HepG2 (cell line): Measurements from ENCODE around the gene CCNL1. TPM values are rescaled to one million over a fixed set of nuclear protein-coding genes. Genes with fewer than 3 reads are reported as not detected.

Experiments used
- ATAC-seq: fragments of 200-7000 bp; cut with Tn5 transposase; 3 replicates; pipeline ENCODE4 v1.9.1; 2020; ENCODE audit warnings: mild to moderate bottlenecking, moderate library complexity
- BruUV-seq: library from RNA; stranded (reverse); fragments of 400-500 nt; replicated peaks from 2 replicates; lab custom pipeline; 2021; lab: Mats Ljungman, UMichigan
- CTCF ChIA-PET: fragments of 300-600 bp; formaldehyde crosslinking; extraction: SDS; loops from one replicate; lab custom pipeline; 2021; ENCODE audit warnings: low total read pairs, inconsistent platforms, low intra/inter-chr PET ratio; lab: Yijun Ruan, JAX
- POLR2A ChIA-PET: fragments of 350-600 bp; sonication (Branson Sonifier 250); formaldehyde crosslinking; loops from one replicate; lab custom pipeline; 2020; ENCODE audit warnings: antibody characterized with exemption, inconsistent platforms; lab: Yijun Ruan, JAX
- DNase-seq: peaks from one replicate; pipeline ENCODE4 v3.0.0-alpha.2; 2015; ENCODE audit warnings: low spot score
- FAIRE-seq: peaks from 3 replicates; lab custom pipeline; 2011; peaks lifted over from hg19 to GRCh38; lab: Jason Lieb, UNC
- H2AFZ ChIP-seq: one replicate; pipeline ENCODE4 v1.6.1; 2011; ENCODE audit warnings: low read length, inconsistent platforms
- H3K27ac ChIP-seq: fragments of 300-600 bp; 3 replicates; pipeline ENCODE4 v1.8.0; 2011; ENCODE audit warnings: mixed run types, mild to moderate bottlenecking, mixed read lengths, low read length, inconsistent platforms; ENCODE audit not compliant: insufficient read depth; ENCODE audit errors: extremely low read length
- H3K27me3 ChIP-seq, 2 experiments: fragments of 200-600 bp in 1 of 2; 2 replicates in 1 of 2; 3 replicates in 1 of 2; pipeline versions ENCODE4 v1.6.0 to v1.8.0; 2011; ENCODE audit warnings: low read length in 2 of 2, mild to moderate bottlenecking in 2 of 2, moderate library complexity in 2 of 2, inconsistent platforms in 1 of 2; ENCODE audit not compliant: insufficient read depth in 2 of 2, control insufficient read depth in 1 of 2
- H3K36me3 ChIP-seq, 2 experiments: fragments of 200-600 bp in 1 of 2; replicated peaks in 1 of 2; 2 replicates in 1 of 2; 3 replicates in 1 of 2; pipeline versions ENCODE4 v1.5.1 to v1.8.0; 2011; ENCODE audit warnings: low read length in 2 of 2, inconsistent platforms in 1 of 2; ENCODE audit not compliant: insufficient read depth in 2 of 2, control insufficient read depth in 1 of 2
- H3K4me1 ChIP-seq: 2 replicates; pipeline ENCODE4 v1.5.1; 2012; ENCODE audit warnings: low read length, inconsistent platforms; ENCODE audit not compliant: insufficient read depth
- H3K4me2 ChIP-seq: 2 replicates; pipeline ENCODE4 v1.6.0; 2011; ENCODE audit warnings: low read depth, low read length, inconsistent platforms
- H3K4me3 ChIP-seq, 3 experiments: fragments of 200-600 bp in 1 of 3; sonication (generic), shearing (Covaris generic) in 1 of 3; replicated peaks in 1 of 3; 2 replicates each; pipeline ENCODE4 v1.5.1; 2011 to 2016; ENCODE audit warnings: low read length in 3 of 3, inconsistent platforms in 2 of 3, low read depth in 2 of 3, mild to moderate bottlenecking in 2 of 3, control low read depth in 1 of 3, mixed read lengths in 1 of 3; ENCODE audit not compliant: insufficient read depth in 1 of 3
- H3K79me2 ChIP-seq: one replicate; pipeline ENCODE4 v1.6.1; 2011; ENCODE audit warnings: low read length, inconsistent platforms; ENCODE audit not compliant: insufficient read depth
- H3K9ac ChIP-seq: 2 replicates; pipeline ENCODE4 v1.6.0; 2011; ENCODE audit warnings: mild to moderate bottlenecking, low read depth, low read length, inconsistent platforms; ENCODE audit not compliant: insufficient read depth
- H3K9me3 ChIP-seq: 2 replicates; pipeline ENCODE4 v1.5.1; 2012; ENCODE audit warnings: mild to moderate bottlenecking, low read length
- H4K20me1 ChIP-seq: 2 replicates; pipeline ENCODE4 v1.6.0; 2011; ENCODE audit warnings: inconsistent platforms, mild to moderate bottlenecking, low read length, moderate library complexity; ENCODE audit not compliant: insufficient read depth
- ARNTL ChIP-seq: sonication (generic); formaldehyde crosslinking; IDR thresholded peaks from 2 replicates; pipeline ENCODE4 v1.4.0; 2020; ENCODE audit warnings: mild to moderate bottlenecking, missing genetic modification reagents
- CCAR2 ChIP-seq: fragments of 200-400 bp; formaldehyde crosslinking; optimal IDR thresholded peaks from 2 replicates; pipeline ENCODE3; 2018; ENCODE audit warnings: low read depth, mild to moderate bottlenecking, low read length, moderate library complexity
- ETV6 ChIP-seq: sonication (generic); formaldehyde crosslinking; conservative IDR thresholded peaks from 2 replicates; pipeline ENCODE4 v1.4.0; 2020; ENCODE audit warnings: missing genetic modification reagents
- HIVEP1 ChIP-seq: sonication (generic); formaldehyde crosslinking; IDR thresholded peaks from 2 replicates; pipeline ENCODE4 v1.4.0; 2020; ENCODE audit warnings: mild to moderate bottlenecking, missing genetic modification reagents
- JARID2 ChIP-seq: sonication (generic); formaldehyde crosslinking; IDR thresholded peaks from 2 replicates; pipeline ENCODE4 v1.8.1; 2023; ENCODE audit warnings: missing genetic modification reagents, inconsistent platforms; ENCODE audit not compliant: insufficient replicate concordance
- NR2F6 ChIP-seq, 2 experiments: IDR thresholded peaks; 2 replicates each; pipeline ENCODE4 v1.6.1; 2016; ENCODE audit warnings: antibody characterized with exemption in 1 of 2, mild to moderate bottlenecking in 1 of 2
- RFX3 ChIP-seq: IDR thresholded peaks from 2 replicates; pipeline ENCODE4 v1.6.1; 2016; ENCODE audit warnings: missing biosample characterization, missing genetic modification reagents
- SYNCRIP ChIP-seq: fragments of 200-400 bp; formaldehyde crosslinking; IDR thresholded peaks from 2 replicates; pipeline ENCODE4 v1.6.1; 2018; ENCODE audit warnings: mild to moderate bottlenecking, low read depth, low read length; ENCODE audit not compliant: insufficient read depth
- TERF1 ChIP-seq: sonication (generic); formaldehyde crosslinking; IDR thresholded peaks from 2 replicates; pipeline ENCODE4 v1.8.0; 2022; ENCODE audit warnings: mild to moderate bottlenecking, missing genetic modification reagents, moderate library complexity
- ZFX ChIP-seq: sonication (generic); formaldehyde crosslinking; IDR thresholded peaks from 2 replicates; pipeline ENCODE4 v1.4.0; 2020; ENCODE audit warnings: mild to moderate bottlenecking, low read depth, missing genetic modification reagents, moderate library complexity
- ZNF317 ChIP-seq: sonication (generic); formaldehyde crosslinking; IDR thresholded peaks from 2 replicates; pipeline ENCODE4 v1.5.0; 2020; ENCODE audit warnings: mild to moderate bottlenecking, missing genetic modification reagents
- ZNF343 ChIP-seq: sonication (generic); formaldehyde crosslinking; IDR thresholded peaks from 2 replicates; pipeline ENCODE4 v1.4.0; 2020; ENCODE audit warnings: mild to moderate bottlenecking, missing genetic modification reagents
- WGBS: methylation state at CpG from one replicate; pipeline ENCODE4 v1.1.6; 2017; ENCODE audit warnings: low lambda C conversion rate; 5-methylcytosine and 5-hydroxymethylcytosine counted together
- in situ Hi-C: cut with HindIII; loops from 2 replicates; pipeline ENCODE4 v1.10.0; 2017; ENCODE audit warnings: low pct_unique_long_range_greater_than_20kb; ENCODE audit not compliant: extremely low pct_ligation_motif_present
- intact Hi-C: fragments of 100-400 bp; cut with micrococcal nuclease; formaldehyde crosslinking; loops from one replicate; pipeline ENCODE4 v1.10.0; 2022; ENCODE audit not compliant: unreplicated experiment
- polyA plus RNA-seq, 8 experiments: library from polyadenylated mRNA; depleted of rRNA in 3 of 8; stranded (reverse) in 7 of 8; unstranded in 1 of 8; fragments of >200 nt; fragmentation: Illumina TruSeq in 4 of 8; extraction: Trizol in 4 of 8; gene quantifications; 2 replicates each; pipeline versions ENCODE4 v1.2.1 to v1.2.3, GENCODE V29; 2011 to 2016; ENCODE audit warnings: low read depth in 4 of 8, missing spikeins in 1 of 8, mixed read lengths in 1 of 8; ENCODE audit not compliant: insufficient read depth in 1 of 8
- total RNA-seq, 5 experiments: library from RNA; depleted of rRNA; stranded (reverse); fragments of >200 nt; fragmentation: Illumina TruSeq; extraction: Trizol; gene quantifications; 2 replicates each; pipeline ENCODE4 v1.2.3, GENCODE V29; 2016; ENCODE audit warnings: low read depth in 1 of 5
- TF ChIP-seq, protein P1 (sequence below): sonication (generic); formaldehyde crosslinking; IDR thresholded peaks from 2 replicates; pipeline ENCODE4 v1.4.0; 2020; ENCODE audit warnings: low read depth, mild to moderate bottlenecking, missing genetic modification reagents

The CCNL1 gene
- total and polyA plus RNA-seq, 2 of the 13 experiments (the other 11 are each of a cell fraction or from before 2014, with no cell fraction given), result 151 to 303 TPM

DNA sequence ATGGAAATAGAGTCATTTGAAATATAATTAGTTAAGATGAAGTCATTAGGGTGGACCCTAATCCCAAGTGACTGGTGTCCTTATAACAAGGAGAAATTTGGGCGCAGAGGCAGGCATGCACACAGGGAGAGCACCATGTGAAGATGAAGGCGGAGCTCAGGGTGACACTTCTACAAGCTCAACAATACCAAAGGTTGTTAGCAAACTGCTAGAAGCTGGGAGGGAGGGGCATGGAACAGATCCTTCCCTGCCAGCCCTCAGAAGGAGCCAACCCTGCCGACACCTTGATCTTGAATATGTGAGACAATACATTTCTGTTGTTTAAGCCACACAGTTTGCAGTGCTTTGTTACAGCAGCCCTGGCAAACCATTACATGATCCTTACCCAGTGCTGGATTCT lies 57.8 kb downstream of the CCNL1 start:
- no peak overlapping the region for H2AFZ ChIP-seq
- FAIRE-seq (no peak), DNase-seq (no peak), ATAC-seq (no peak)
- in situ Hi-C loops, result no loop called here
- no peaks in the 10 kb centered on the region for H4K20me1 ChIP-seq
- POLR2A ChIA-PET, result interaction anchor here (2.5 to 4.7 kb wide), 2 partner anchors 7 to 14 kb away, joined by 10 to 27 read pairs; no protein-coding TSS in a partner anchor
- no TSS peak for BruUV-seq
- intact Hi-C loops, result no loop called here
- H3K27ac ChIP-seq, result no peak overlapping the region
- H3K4me2 ChIP-seq, result no peak overlapping the region
- CTCF ChIA-PET, result no interaction called here
- H3K36me3 ChIP-seq, result no peaks in the 10 kb centered on the region
- 93% methylated on average over 3 of the region's 3 CpGs for WGBS
- peaks cover 30% of the 10 kb centered on the region for H3K4me1 ChIP-seq
- H3K27me3 ChIP-seq, result no peaks in the 10 kb centered on the region
- TF ChIP-seq ZNF317 (CRISPR knock-in tag), result no peak
- TF ChIP-seq CCAR2, result no peak
- no peak for TF ChIP-seq ARNTL (CRISPR knock-in tag)
- TF ChIP-seq HIVEP1 (CRISPR knock-in tag), result no peak
- TF ChIP-seq ETV6 (CRISPR knock-in tag), result no peak
- TF ChIP-seq SYNCRIP, result no peak
- TF ChIP-seq JARID2, result no peak
- no peak for TF ChIP-seq ZFX (CRISPR knock-in tag)
- no peak for TF ChIP-seq ZNF343 (CRISPR knock-in tag)
- no peak for TF ChIP-seq RFX3 (CRISPR knock-in tag)
- no peak for TF ChIP-seq NR2F6 (IDR thresholded peaks at IDR 0.05)
- TF ChIP-seq NR2F6 (CRISPR knock-in tag; IDR thresholded peaks at IDR 0.05), result no peak
- TF ChIP-seq, protein P1, sequence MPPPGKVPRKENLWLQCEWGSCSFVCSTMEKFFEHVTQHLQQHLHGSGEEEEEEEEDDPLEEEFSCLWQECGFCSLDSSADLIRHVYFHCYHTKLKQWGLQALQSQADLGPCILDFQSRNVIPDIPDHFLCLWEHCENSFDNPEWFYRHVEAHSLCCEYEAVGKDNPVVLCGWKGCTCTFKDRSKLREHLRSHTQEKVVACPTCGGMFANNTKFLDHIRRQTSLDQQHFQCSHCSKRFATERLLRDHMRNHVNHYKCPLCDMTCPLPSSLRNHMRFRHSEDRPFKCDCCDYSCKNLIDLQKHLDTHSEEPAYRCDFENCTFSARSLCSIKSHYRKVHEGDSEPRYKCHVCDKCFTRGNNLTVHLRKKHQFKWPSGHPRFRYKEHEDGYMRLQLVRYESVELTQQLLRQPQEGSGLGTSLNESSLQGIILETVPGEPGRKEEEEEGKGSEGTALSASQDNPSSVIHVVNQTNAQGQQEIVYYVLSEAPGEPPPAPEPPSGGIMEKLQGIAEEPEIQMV, result no peak
- TF ChIP-seq TERF1, result no peak
- no peaks in the 10 kb centered on the region for H3K9me3 ChIP-seq
- no peak overlapping the region for H3K4me3 ChIP-seq
- no peaks in the 10 kb centered on the region for H3K79me2 ChIP-seq
- no peak overlapping the region for H3K9ac ChIP-seq
